GM21447 (cell line): ENCODE measurements around the gene SSR2.
A peak's percentile ranks its signal among the peaks of the same experiment; 100 is the strongest.

Experiments used
- ATAC-seq: cut with Tn5 transposase; IDR thresholded peaks from one replicate; pipeline ENCODE4 v1.9.1; 2021; ENCODE audit not compliant: unreplicated experiment

Gene SSR2

DNA sequence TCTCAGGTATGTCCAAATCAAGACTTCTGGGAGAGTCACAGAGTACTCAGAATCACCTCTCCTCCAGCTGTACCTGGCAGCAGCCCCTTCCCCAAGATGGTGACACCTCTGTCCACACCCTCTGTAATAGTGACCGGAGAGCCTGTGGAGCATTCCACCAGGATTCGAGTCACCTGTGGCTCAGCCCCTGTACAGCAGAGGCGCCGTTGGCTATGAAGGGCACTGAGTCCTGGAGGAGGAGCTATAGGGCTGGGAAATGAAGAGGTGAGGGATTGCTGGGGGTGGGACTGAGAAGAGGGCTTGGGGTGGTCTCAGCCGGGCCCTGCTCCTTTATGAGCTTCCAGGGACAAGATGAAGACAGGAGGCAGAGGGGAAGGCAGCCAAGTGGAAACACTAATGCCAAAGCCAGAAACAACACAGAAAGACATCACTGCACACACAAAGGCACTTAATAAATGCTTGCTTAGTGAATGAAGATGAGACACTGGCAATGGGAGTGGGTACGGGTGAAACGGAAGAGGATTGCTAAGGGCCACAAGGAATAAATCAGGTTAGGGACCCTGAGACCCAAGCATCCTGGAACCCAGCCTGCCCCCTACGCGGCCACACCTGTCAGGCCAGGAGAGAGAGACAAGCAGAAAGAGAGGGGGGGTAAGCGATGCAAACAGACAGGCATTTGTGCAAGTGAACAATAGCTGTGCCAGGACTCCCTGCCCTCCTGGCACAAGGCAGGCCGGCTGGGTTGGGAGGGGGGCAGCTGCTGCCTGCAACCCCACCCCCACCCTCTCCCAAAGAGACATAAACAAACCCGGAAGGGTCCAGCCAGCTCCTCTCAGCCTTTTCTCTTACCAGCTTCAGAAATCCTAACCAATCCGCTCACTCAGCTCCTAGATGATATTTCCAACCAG is 46.3 kb downstream of the SSR2 start:
- no peak for ATAC-seq

DNA sequence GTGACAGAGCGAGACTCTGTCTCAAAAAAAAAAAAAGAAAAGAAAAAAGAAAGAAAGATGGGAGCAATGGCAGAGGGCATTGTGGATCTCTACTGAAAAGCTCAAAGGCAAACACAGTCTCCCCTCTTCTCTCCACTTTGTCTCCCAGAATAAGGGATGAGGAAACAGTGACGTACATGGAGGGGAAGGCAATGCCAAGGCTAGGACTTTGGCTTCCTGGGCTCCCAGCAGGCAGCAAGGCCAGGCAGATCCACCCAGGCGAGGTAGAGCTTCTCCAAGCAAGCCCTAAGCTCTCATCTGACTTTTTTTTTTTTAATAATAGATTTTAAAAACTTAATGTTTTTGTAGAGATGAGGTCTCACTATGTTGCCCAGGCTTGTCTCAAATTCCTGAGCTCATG is 47.0 kb downstream of the SSR2 start:
- ATAC-seq: no peak

DNA sequence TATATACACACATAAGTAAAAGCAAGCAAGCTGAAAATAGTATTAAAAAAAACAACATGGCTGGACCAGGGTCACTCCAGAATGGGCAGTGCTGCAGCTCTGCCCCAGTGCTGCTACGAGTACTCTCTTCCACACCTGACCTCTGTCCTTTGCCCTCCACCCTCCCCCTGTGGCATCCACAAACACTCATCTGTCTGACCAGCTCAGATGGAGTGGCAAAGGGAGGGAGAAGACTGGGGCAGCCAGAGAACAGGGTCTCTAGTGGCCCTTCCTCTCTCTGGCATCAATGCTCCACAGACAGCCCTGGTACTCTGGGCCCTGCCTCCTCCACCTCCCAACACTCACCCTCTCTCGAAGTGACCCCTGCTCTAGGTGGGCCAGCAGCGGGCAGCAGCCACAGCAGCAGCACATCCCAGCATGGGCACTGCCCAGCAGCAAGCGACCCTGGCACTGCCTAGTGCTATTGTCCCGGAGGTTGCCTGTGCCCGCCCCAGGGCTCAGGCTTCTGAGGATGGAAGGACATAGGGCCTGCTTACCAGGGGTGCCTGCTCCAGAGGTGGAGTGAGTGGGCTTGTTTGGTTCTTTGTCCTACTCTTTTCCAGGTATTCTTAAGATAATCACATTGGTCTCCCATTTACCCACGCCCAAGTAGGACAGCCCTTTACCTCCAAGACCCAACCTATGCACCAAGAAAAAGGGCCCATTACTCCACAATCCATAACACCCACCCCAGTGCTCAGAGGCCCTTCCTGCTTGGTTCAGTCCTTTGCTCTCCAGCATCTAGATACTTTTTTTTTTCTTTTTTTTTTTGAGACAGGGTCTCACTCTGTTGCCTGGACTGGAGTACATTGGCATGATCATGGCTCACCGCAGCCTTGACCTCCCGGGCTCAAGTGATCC is 48.6 kb downstream of the SSR2 start:
- no peak for ATAC-seq

DNA sequence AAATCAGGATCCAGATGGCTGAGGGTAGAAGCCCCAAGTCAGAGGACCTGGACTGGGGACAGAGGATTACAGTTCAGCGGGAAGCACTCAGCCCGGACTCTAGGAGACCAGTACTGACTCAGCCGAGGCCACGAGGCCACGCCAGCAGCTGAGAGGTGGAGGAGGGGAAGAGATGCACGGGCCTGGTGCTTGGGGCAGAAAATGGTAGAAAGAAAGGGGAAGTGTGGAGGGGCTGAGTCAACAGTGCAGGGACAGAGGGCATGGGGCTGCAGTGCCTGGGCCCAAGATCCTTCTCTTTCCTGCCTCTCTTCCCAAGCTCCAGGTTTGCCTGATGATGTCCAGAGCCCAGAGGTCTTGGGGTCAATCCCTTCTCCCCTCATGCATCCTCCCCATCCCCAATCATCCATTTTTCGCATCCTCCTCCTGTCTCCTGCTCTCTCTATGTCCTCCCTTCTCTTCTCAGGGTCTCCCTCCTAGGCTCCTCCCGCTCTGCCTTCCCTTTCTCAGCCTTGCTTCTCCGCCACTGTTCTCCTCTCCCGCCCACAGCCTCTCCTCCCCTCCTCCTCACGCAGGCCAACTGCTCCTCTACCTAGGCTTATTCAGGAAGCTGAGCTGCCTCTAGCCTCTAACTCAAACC is 50.1 kb downstream of the SSR2 start:
- peak; percentile 73 for ATAC-seq

DNA sequence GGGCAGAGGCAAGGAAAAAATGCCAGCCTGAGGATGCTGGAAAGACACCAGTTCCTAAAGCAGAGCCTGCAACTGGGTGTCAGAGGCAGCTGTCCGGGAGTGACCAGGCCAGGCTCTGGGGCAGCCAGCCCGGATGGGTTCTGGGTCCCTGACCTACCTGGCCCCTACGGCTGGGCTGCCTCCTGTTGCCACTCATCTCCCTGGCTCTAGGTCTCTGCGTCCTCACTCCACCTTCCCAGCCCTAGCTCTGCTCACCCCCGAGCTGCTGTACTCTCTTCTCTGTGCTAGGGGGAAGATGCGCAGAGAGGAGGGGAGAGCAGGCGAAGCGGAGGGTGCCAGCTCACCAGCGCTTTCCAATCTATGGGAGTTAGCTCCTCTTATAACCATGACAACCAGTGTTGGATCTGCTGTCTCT is 51.4 kb downstream of the SSR2 start:
- ATAC-seq: no peak

DNA sequence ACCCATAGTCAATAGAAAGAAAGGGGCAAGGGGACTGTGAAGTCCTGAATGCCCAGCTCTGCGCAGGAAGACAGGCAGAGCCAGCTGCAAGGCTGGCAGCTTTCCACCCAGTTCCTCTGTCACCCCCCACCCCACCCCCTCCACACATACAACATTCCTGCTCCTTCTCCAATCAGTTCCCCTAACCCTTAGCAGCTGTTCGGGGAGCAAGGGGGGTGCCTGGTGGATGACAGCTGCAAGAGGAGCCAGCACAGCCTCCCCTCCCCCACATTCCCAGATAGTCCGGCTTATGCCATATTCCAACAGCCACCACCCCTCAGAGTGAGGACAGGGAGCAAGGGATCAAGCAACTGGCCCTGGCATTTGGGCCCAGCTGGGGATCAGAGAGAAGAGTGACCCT is 52.1 kb downstream of the SSR2 start:
- no peak for ATAC-seq

DNA sequence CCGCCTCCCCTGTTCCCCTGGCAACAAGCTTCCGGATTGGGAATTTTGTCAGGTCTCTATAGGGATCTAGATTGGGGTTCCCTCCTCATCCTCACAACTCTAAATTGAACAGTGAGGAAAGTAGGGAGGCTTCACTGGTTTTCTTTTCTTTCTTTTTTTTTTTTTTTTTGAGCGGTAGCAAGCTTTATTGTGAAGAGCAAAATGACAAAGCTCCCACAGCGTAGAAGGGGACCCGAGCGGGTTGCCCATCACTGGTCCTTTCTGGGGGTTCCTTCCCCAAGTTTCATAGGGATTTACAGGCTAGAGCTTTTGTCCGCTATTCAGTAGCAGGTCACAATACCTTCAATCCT is 52.7 kb downstream of the SSR2 start:
- ATAC-seq: no peak

DNA sequence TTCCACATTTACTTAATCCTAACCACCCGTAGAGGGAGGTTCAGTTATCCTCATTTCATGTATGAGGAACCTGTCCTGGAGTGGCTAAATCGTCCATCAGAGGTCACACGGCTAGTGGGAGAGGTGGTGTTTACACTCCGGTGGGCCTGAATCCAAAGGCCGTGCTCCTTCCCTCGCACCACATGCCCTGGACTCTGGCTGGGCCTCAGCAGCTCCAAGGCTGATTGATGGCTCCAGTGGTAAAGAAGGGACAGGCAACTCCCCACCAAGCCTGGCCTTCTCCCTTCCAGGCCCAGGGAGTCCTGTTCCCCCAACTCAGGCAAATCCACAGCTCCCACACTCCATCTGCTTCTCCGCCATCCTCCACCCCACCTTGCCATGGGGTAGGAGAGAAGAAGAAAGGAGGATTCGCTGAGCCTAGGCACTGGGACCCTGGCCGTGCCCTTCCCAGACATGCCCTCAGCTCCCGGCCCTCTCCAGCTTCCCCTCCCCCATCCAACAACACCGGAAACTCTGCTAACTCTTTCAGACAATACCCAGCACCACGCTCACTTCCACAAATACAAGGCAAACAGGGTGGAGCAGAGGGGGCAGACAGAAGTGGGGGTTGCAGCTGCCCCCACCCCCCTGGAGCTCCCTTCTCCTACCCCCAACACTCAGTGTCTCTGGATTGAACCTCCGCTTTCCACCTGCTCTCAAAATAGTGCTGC is 53.3 kb downstream of the SSR2 start:
- ATAC-seq: no peak

DNA sequence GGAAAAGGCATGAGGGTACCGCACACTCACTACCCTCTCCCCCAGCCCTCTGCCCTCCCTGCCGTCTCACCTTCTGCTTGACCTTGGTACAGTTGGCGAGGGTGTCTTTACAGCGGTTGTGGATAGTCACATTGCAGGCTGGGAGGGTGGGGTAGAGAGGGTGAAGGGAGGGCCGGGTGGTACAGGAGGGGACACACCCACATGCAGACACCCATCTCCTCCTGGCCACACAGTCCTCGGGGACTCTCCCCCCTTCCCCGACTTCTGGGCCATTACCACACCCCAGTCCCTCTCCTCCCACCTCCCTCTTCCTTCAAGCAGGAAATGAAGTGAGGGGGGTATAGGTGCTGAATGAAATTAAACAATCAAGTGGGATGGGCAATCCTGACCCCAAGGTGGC is 54.0 kb downstream of the SSR2 start:
- ATAC-seq: no peak

DNA sequence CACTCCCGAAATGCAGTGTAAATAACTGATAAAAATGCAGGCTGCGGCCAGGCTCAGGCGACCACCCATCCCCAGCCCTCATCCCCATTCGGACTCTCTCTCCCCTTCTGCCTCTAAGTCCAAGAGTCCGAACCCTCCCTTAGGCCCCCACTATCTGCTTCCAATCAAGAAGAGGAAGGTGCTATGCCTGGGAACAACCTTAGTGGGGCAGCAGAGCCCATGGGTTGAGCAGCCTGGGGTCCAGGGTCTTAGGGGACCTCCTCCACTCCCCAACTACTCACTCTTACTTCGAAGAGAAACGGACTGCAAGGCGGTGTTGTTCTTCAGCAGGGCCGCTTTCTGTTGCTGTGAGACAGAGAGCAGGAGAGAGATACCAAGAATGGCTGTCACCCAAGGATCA is 54.6 kb downstream of the SSR2 start:
- no peak for ATAC-seq

DNA sequence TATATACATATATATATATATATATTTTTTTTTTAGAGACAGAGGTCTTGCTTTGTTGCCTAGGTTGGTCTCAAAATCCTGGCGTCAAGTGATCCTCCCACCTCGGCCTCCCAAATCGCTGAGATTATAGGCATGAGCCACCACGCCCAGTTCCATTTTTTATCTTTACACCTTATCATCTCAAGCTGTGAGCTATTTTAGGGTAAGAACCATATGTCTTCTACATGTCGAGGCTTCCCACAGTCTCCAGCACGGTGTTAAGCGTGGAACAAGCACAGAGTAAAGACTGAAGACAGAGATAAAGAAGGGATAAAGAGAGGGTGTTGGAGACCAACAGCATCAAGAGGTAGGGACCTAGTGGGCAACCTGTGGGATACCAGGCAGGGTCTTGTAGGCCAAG is 56.6 kb downstream of the SSR2 start:
- ATAC-seq: no peak

DNA sequence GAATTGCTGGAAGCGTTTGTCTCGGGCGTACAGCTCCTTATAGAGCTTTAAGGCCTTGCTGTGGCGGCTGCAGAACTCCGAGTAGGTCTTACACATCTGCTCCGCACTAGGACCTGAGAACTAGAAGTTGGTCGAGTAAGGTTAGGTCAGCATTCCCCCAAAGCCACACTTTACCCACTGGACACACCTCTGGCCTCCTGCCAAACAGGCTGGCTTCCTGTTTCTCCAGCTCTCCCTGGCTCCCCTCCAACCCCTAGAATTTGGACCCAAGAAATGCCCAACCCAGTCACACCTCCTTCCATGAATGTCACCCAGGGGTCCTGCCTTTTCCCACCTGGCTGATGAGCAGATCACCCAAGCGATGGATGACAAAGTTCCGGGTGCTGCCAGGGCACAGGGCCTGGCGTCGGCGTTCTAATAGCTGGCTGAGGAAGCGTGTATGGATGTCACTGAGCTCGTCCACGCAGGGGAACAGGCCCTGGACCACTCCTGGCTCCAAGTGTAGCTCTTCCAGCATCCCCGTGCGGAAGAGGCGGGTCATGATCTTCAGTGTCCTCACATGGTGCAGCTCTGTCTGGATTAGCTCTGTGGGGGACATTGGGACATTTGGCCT is 58.0 kb downstream of the SSR2 start:
- ATAC-seq: no peak

DNA sequence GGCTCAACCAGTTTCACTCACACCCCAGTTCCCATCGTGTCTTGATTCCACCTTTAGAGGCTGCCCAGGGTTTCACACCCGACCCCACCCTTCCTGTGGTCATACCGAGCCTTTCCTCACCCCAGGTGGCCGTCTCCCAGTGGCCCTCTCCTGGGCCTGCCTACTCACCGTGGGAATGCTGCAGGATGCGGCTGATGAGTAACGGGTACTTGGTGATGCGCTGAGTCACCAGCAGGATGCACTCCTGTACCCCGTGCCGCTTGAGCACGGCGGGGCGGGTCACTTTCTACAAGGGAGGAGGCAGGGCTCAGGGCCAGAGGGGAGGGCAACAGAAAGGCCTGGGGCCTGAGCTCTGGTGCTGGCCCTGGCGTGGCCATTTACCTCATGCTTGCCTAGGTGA is 58.8 kb downstream of the SSR2 start:
- no peak for ATAC-seq

DNA sequence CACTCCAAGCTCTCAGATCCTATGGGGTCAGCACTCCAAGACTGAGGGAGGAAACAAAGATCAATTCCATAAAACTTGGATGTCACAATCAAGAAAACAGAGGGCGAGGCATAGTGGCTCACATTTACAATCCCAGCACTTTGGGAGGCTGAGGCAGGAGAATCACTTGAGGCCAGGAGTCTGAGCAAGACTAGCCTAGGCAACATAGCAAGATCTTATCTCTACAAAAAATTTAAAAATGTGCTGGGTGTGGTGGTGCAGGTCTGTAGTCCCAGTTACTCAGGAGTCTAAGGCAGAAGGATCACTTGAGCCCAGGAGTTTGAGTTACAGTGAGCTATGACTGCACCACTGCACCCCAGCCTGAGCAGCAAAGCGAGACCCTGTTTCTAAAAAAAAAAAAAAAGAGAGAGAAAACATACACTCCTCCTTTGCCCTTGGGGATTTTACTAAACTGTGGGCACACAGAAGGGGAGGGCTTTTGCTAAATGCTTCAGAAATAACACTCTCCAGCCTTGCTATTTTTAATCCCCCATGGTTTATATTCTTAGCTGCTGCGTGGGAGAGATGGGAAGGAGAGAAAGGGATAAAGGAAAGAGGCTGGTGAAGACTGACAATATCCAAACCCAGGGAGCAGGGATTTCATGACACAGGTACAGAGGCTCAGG is 60.5 kb downstream of the SSR2 start:
- ATAC-seq: no peak
